Karpas-422 (cell line): ENCODE measurements around the gene OARD1. TPM values are rescaled to one million over a fixed set of nuclear protein-coding genes. Genes with fewer than 3 reads are reported as not detected.

Source experiments
- DNase-seq: peaks from one replicate; pipeline ENCODE4 v3.0.0-alpha.2; 2015
- H2AFZ ChIP-seq: fragments of 200-600 bp; sonication (generic); 2 replicates; pipeline ENCODE4 v1.6.1; 2014; ENCODE audit warnings: antibody characterized with exemption, low read length, mixed read lengths
- H3K27ac ChIP-seq: fragments of 200-600 bp; sonication (generic); 2 replicates; pipeline ENCODE4 v1.5.1; 2014; ENCODE audit warnings: mild to moderate bottlenecking, low read length, moderate library complexity
- H3K27me3 ChIP-seq: fragments of 200-600 bp; sonication (generic); 2 replicates; pipeline ENCODE4 v1.6.1; 2014; ENCODE audit warnings: low read length, mixed read lengths
- H3K36me3 ChIP-seq: fragments of 200-600 bp; sonication (generic); 2 replicates; pipeline ENCODE4 v1.6.1; 2014; ENCODE audit warnings: low read length, mixed read lengths; ENCODE audit not compliant: insufficient read depth
- H3K4me1 ChIP-seq: fragments of 200-600 bp; sonication (generic); 2 replicates; pipeline ENCODE4 v1.6.1; 2014; ENCODE audit warnings: mild to moderate bottlenecking, low read length, mixed read lengths
- H3K4me2 ChIP-seq: fragments of 200-600 bp; sonication (generic); 2 replicates; pipeline ENCODE4 v1.6.1; 2014; ENCODE audit warnings: low read length, low read depth, mild to moderate bottlenecking; ENCODE audit not compliant: poor library complexity, severe bottlenecking
- H3K4me3 ChIP-seq: fragments of 200-600 bp; sonication (generic); 2 replicates; pipeline ENCODE4 v1.5.1; 2014; ENCODE audit warnings: mild to moderate bottlenecking, antibody characterized with exemption, low read length, mixed read lengths
- H3K79me2 ChIP-seq: fragments of 200-600 bp; sonication (generic); 2 replicates; pipeline ENCODE4 v1.6.1; 2014; ENCODE audit warnings: mild to moderate bottlenecking, low read length, mixed read lengths
- H3K9ac ChIP-seq: fragments of 200-600 bp; sonication (generic); 2 replicates; pipeline ENCODE4 v1.6.0; 2014; ENCODE audit warnings: low read length
- H3K9me2 ChIP-seq: fragments of 200-600 bp; sonication (generic), shearing (Covaris generic); replicated peaks from 2 replicates; pipeline ENCODE4 v1.6.0; 2014; ENCODE audit warnings: mild to moderate bottlenecking, low read length, moderate library complexity; ENCODE audit not compliant: insufficient read depth
- H3K9me3 ChIP-seq: fragments of 300-700, 200-600 bp; sonication (generic); 2 replicates; pipeline ENCODE4 v1.6.1; 2014; ENCODE audit warnings: low read length, mixed read lengths
- H4K20me1 ChIP-seq: fragments of 200-600 bp; sonication (generic); 2 replicates; pipeline ENCODE4 v1.6.1; 2014; ENCODE audit warnings: mild to moderate bottlenecking, antibody characterized with exemption, low read length, low read depth; ENCODE audit not compliant: insufficient read depth
- total RNA-seq: library from RNA; depleted of rRNA; stranded (reverse); fragments of >200 nt; shearing (Covaris generic); gene quantifications from 2 replicates; pipeline ENCODE4 v1.2.3, GENCODE V29; 2014; ENCODE audit warnings: low replicate concordance

Gene OARD1
- total RNA-seq, 1 experiment from 2014 or later: 37.5 TPM

DNA sequence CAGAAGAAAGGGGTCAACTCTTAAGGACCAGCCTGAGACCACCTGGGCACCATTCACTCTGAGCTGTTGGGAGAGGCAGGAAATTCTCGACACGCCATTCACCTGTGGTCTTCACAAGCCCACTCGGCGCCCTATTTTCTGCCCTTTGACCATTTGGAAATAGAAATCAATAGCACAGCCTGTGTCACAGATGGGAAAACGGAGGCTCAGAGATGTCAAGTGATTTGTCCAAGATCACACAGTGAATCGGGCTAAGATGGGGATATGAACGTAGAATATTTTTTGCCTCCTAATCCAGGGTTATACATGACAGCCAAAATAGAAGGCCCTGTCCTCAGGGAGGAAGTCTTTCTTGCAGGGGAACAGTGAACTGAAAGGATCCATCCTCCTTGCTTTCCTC is 22.2 kb downstream of the OARD1 start:
- Histone ChIP-seq H3K4me1 (peaks cover 10% of the 10 kb centered on the region), H3K27ac (no peak overlapping the region), H3K36me3 (no peaks in the 10 kb centered on the region), H2AFZ (no peak overlapping the region), H3K9ac (no peak overlapping the region), H3K4me3 (no peak overlapping the region), H3K9me2 (no peaks in the 10 kb centered on the region), H3K79me2 (no peaks in the 10 kb centered on the region), H4K20me1 (no peaks in the 10 kb centered on the region), H3K27me3 (no peaks in the 10 kb centered on the region), H3K4me2 (no peak overlapping the region), H3K9me3 (no peaks in the 10 kb centered on the region)
- DNase-seq: no peak

DNA sequence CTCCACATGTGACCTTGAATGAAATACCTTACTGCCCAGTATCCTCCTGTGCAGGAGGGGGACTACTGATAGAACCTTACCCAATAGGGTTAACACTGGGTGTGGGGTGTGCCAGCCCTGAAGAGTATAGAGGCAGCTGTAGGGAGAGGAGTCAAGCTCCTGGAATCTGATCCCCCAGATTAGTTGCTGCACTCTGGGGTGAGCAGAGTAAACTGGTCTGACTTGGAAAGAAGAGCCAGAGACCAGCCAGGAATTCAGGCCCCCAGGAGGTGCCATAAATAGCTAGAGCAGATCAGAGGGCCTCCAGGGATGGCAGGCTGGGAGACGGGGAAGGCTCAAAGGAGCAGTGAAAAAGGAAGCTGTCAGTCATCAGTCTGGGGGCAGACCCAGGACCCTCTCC is 22.6 kb downstream of the OARD1 start:
- no peaks in the 10 kb centered on the region for H4K20me1 ChIP-seq
- H3K4me3 ChIP-seq: no peak overlapping the region
- no peaks in the 10 kb centered on the region for H3K79me2 ChIP-seq
- no peak for DNase-seq
- H3K36me3 ChIP-seq: no peaks in the 10 kb centered on the region
- H3K4me1 ChIP-seq: peaks cover 10% of the 10 kb centered on the region
- H3K27ac ChIP-seq: no peak overlapping the region
- H2AFZ ChIP-seq: no peak overlapping the region
- no peaks in the 10 kb centered on the region for H3K9me2 ChIP-seq
- no peaks in the 10 kb centered on the region for H3K27me3 ChIP-seq
- no peaks in the 10 kb centered on the region for H3K9me3 ChIP-seq
- no peak overlapping the region for H3K4me2 ChIP-seq
- H3K9ac ChIP-seq: no peak overlapping the region

DNA sequence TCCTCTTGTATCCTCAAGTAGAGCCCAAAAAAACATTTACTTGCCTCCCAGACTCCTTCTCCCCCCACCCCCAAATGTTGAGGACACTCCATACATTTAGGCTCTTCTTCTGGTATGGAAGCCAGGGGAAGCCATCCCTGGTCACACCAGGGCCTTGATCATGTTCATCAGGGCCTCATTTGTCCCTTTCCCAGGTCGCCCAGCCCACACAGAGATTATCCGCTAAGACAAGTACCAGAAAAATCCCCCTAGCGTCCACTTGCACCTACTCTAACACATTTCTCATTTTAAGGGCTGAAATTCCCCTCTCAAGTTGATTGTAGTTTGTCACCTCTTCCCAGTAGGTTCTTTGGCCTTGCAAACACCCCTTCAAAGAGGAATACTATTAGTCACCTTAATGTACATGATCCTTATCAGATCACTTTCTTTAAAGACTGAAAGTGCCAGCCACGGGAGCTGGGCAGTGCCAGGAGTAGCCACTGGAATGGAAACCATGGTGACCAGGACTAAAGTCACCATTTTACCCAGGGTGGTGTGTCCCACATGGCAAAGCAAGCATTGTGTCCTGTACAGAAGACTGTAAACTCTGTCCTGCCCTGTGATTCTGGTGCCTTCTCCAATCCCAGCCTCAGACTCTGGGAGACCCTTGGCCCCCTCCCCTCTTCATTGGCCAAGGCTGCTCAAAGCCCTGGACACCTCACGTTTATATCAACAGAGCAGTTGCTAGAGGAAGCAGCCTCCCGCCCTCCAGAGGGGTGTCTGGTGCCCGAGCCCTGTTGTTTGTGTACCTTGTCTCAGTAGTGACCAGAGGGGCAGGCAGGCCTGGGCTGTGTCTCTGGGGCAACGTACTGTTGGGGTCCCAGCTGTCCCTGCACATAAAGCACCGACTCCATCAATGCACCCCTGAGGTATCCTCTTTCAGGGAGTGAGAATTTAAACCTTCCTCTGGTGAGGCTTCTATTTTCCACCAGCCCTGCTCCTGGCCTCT is 24.1 kb downstream of the OARD1 start:
- no peak overlapping the region for H3K4me3 ChIP-seq
- H3K4me1 ChIP-seq: peaks cover 10% of the 10 kb centered on the region
- H2AFZ ChIP-seq: no peak overlapping the region
- no peaks in the 10 kb centered on the region for H3K9me2 ChIP-seq
- no peak overlapping the region for H3K4me2 ChIP-seq
- no peak overlapping the region for H3K27ac ChIP-seq
- no peaks in the 10 kb centered on the region for H3K79me2 ChIP-seq
- H4K20me1 ChIP-seq: no peaks in the 10 kb centered on the region
- no peaks in the 10 kb centered on the region for H3K27me3 ChIP-seq
- no peak for DNase-seq
- no peaks in the 10 kb centered on the region for H3K9me3 ChIP-seq
- no peaks in the 10 kb centered on the region for H3K36me3 ChIP-seq
- no peak overlapping the region for H3K9ac ChIP-seq

DNA sequence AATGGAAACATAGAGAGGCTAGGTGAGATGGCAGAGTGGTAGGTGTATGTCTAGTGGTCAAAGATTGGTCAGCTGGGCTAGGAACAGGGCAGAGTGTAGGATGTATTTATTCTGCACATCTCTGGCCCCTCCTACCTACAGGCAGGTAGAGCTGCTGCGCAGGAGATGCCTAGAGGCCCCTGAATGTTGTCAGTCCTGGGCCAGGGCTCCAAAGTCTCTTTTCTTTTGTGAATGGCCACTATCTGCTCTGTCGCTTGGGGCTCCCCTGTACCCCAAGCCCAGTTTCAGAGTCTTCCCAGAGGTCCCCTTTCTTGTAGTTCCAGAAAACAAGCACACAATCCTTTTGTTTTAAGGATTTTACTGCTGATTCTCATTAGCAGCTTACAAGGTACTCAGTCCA is 24.9 kb downstream of the OARD1 start:
- Histone ChIP-seq H3K9me2 (no peaks in the 10 kb centered on the region), H3K4me1 (peaks cover 9% of the 10 kb centered on the region), H3K4me3 (no peak overlapping the region), H3K79me2 (no peaks in the 10 kb centered on the region), H3K27ac (no peak overlapping the region), H3K9me3 (no peaks in the 10 kb centered on the region), H3K9ac (no peak overlapping the region), H3K4me2 (no peak overlapping the region), H3K36me3 (no peaks in the 10 kb centered on the region), H4K20me1 (no peaks in the 10 kb centered on the region), H2AFZ (no peak overlapping the region), H3K27me3 (no peaks in the 10 kb centered on the region)
- no peak for DNase-seq

DNA sequence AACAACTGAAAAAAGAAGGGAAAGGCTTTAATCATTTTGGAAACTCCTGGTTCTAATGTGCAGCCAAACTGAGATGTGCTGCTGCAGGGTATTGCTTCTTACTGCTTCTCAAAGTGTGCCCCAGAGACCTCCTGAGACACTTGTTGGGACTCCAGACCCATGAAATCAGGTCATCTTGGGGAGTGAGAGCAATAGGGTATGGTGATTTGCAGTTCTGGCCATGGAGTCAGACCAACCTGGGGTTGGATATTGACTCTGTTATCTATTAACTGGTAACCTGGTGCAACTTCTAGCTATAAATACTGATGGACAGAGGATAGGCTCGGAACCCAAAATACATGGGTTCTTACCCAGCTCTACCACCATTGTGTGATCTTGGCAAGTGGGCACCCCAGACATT is 26.1 kb downstream of the OARD1 start:
- Histone ChIP-seq H3K27ac (no peak overlapping the region), H4K20me1 (no peaks in the 10 kb centered on the region), H3K27me3 (no peaks in the 10 kb centered on the region), H3K4me3 (no peak overlapping the region), H3K9me3 (no peaks in the 10 kb centered on the region), H3K36me3 (no peaks in the 10 kb centered on the region), H2AFZ (no peak overlapping the region), H3K9ac (no peak overlapping the region), H3K9me2 (no peaks in the 10 kb centered on the region), H3K4me1 (peaks cover 4% of the 10 kb centered on the region), H3K79me2 (no peaks in the 10 kb centered on the region), H3K4me2 (no peak overlapping the region)
- DNase-seq: no peak

DNA sequence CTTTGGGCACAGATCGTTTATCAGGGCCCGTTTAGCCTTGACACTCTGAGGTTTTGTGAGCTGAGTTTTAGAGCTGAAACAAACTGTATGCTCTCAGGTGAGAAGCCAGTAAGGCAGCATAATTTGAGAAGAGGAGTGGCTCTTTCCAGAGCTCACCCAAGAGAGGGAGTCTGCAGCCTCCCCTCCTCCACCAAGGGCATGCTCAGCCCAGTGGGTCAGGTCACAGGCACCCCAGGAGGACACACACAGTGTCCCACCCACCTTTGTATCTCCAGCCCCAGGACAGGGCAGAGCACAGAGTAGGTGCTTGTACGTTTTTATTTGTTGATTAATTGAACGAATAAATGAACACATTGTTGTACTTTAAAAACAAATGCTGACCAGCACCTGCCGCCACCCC is 26.5 kb downstream of the OARD1 start:
- Histone ChIP-seq H3K27me3 (no peaks in the 10 kb centered on the region), H3K9me3 (no peaks in the 10 kb centered on the region), H2AFZ (no peak overlapping the region), H4K20me1 (no peaks in the 10 kb centered on the region), H3K4me1 (peaks cover 4% of the 10 kb centered on the region), H3K9ac (no peak overlapping the region), H3K36me3 (no peaks in the 10 kb centered on the region), H3K79me2 (no peaks in the 10 kb centered on the region), H3K4me2 (no peak overlapping the region), H3K27ac (no peak overlapping the region), H3K9me2 (no peaks in the 10 kb centered on the region), H3K4me3 (no peak overlapping the region)
- no peak for DNase-seq

DNA sequence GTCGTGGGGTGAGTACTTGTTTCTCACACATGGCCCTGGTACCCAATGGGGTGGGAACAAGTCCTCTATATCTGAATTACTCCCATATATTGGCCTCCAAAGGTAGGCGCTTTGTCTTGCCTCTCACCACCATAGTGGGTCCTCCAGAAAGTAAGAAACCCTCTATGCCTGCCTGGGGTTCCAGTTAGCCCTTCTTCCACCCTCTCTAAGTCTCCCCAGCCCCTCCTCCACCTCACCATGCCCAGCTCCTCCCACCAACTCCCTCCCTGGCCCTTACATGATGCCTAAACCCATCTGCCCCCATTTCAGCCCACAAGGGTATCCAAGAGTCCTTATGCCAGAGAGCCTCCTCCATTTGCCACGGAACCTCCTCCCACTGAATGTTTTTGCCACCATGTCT is 29.0 kb downstream of the OARD1 start:
- Histone ChIP-seq H3K9ac (no peak overlapping the region), H3K4me1 (peaks cover 4% of the 10 kb centered on the region), H3K4me3 (no peak overlapping the region), H3K36me3 (no peaks in the 10 kb centered on the region), H2AFZ (no peak overlapping the region), H3K27ac (no peak overlapping the region), H3K4me2 (no peak overlapping the region), H4K20me1 (0 out of 2 replicates have a peak, but pooled peaks cover 3% of the 10 kb centered on the region), H3K9me3 (no peaks in the 10 kb centered on the region), H3K9me2 (no peaks in the 10 kb centered on the region), H3K27me3 (no peaks in the 10 kb centered on the region), H3K79me2 (no peaks in the 10 kb centered on the region)
- DNase-seq: no peak

DNA sequence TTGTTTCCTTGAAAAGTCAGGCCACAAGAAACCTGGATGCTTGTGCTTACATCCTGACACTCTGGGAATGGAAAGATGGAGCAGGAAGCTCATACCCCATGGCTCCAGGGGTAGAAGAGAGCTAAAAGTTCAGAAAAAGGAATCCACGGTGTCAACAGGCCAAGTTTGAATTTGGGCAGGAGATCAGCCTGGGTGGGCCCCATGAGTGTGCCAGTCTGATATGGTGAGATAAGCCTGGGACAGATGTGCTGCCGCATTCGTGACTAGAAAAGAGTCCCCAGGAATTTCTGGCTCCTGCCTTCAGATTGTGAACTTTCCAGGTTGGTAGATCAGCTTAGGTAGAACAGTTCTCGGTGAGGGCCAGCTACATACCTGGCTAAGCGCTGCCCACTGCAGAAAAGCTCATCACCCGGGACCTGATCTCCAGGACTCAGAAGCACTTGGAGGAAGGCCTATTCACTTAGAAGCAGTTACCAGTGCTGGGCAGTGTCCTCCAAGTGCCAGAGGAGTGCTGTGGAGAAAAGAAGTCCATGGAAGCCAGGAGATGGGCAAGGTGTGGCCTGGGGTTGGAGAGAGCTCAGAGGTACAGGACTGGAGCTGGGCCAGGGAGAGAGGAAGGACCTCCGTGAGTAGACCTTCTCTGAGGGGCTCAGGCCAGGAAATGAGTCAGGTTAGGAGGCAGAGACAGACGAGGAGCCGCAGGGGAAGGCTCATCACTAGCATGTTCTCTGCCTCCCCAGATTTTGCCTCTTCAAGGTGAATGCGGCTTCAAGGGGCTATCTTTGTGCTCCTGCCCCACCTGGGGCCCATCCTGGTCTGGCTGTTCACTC is 29.7 kb downstream of the OARD1 start, which contains the start of gene TSPO2:
Gene TSPO2, plus strand, starts transcription at position 242 of the 830 bp plus-strand sequence. Its CDS starts 519 bp downstream, at position 761.
- H2AFZ ChIP-seq: no peak within 1 kb of the TSS
- DNase-seq: no peak
- H3K4me3 ChIP-seq: no peak within 1 kb of the TSS
- H3K79me2 ChIP-seq: no peaks in the 10 kb centered on the region
- 0 out of 2 replicates have a peak, but pooled peaks cover 3% of the 10 kb centered on the region for H4K20me1 ChIP-seq
- no peak within 1 kb of the TSS for H3K27ac ChIP-seq
- no peaks in the 10 kb centered on the region for H3K9me3 ChIP-seq
- H3K36me3 ChIP-seq: no peaks in the 10 kb centered on the region
- H3K4me1 ChIP-seq: peaks cover 4% of the 10 kb centered on the region
- no peak within 1 kb of the TSS for H3K4me2 ChIP-seq
- H3K27me3 ChIP-seq: no peaks in the 10 kb centered on the region
- no peak within 1 kb of the TSS for H3K9ac ChIP-seq
- H3K9me2 ChIP-seq: no peaks in the 10 kb centered on the region
